GM18861 (cell line): ENCODE results near the gene MCM5.
A peak's percentile ranks its signal among the peaks of the same experiment; 100 is the strongest.
"Not testable (repeated sequence)": the region's sequence is repeated elsewhere in the genome, so short reads cannot be mapped to it uniquely, and the experiment has no call there.

Source experiments
- ATAC-seq: cut with Tn5 transposase; IDR thresholded peaks from one replicate; pipeline ENCODE4 v1.9.1; 2021; ENCODE audit not compliant: unreplicated experiment

MCM5 gene

GRCh38 chr22:35378621-35379020, 21.3 kb upstream of the MCM5 start:
- ATAC-seq: no peak

GRCh38 chr22:35379146-35379993, 20.6 kb upstream of the MCM5 start:
- no peak for ATAC-seq

GRCh38 chr22:35380013-35380412, 19.9 kb upstream of the MCM5 start:
- no peak for ATAC-seq

GRCh38 chr22:35380537-35381423, 19.2 kb upstream of the MCM5 start, which contains the start of gene HMOX1:
TSS of gene HMOX1 (plus strand) at chr22:35381096. CDS start at chr22:35381174, 78 bp downstream.
- peak; percentile 45 for ATAC-seq

GRCh38 chr22:35381424-35382009, 18.4 kb upstream of the MCM5 start:
- no peak for ATAC-seq

GRCh38 chr22:35383679-35384071, 16.3 kb upstream of the MCM5 start:
- no peak for ATAC-seq

GRCh38 chr22:35384527-35384926, 15.4 kb upstream of the MCM5 start:
- no peak for ATAC-seq

- no peak for ATAC-seq
Measured at GRCh38 chr22:35384975-35385588, 14.9 kb upstream of the MCM5 start.

GRCh38 chr22:35386670-35387288, 13.2 kb upstream of the MCM5 start:
- ATAC-seq: no peak

GRCh38 chr22:35390933-35391332, 9.0 kb upstream of the MCM5 start:
- ATAC-seq: no peak

GRCh38 chr22:35392357-35392756, 7.6 kb upstream of the MCM5 start:
- peak; percentile 43 for ATAC-seq

- ATAC-seq: no peak
Measured at GRCh38 chr22:35393116-35394010, 6.6 kb upstream of the MCM5 start.

- ATAC-seq: no peak
Measured at GRCh38 chr22:35394011-35394312, 6.0 kb upstream of the MCM5 start.

- no peak for ATAC-seq
Measured at GRCh38 chr22:35394810-35395563, 5.0 kb upstream of the MCM5 start.

- not testable (repeated sequence) for ATAC-seq
Measured at GRCh38 chr22:35396622-35397021, 3.3 kb upstream of the MCM5 start.

- ATAC-seq: no peak
Measured at GRCh38 chr22:35397095-35397904, 2.6 kb upstream of the MCM5 start.

GRCh38 chr22:35398591-35398973, 1.4 kb upstream of the MCM5 start:
- no peak for ATAC-seq

- no peak for ATAC-seq
Measured at GRCh38 chr22:35399114-35399677, 744 bp upstream of the MCM5 start.
